Glutamatergic neuron (in vitro differentiated cells): ENCODE data around the gene ADGRE1. TPM values are rescaled to one million over a fixed set of nuclear protein-coding genes. Genes with fewer than 3 reads are reported as not detected.

ENCODE experiments used
- DNase-seq: peaks from one replicate; pipeline ENCODE4 v3.0.0; 2022
- H3K27ac Mint-ChIP-seq: one replicate; pipeline ENCODE4 v1.8.0; 2020; ENCODE audit warnings: mild to moderate bottlenecking, mixed read lengths, inconsistent platforms; ENCODE audit not compliant: unreplicated experiment
- H3K27me3 Mint-ChIP-seq: one replicate; pipeline ENCODE4 v1.8.0; 2020; ENCODE audit warnings: mild to moderate bottlenecking, moderate library complexity, mixed read lengths, inconsistent platforms; ENCODE audit not compliant: unreplicated experiment
- H3K36me3 Mint-ChIP-seq: one replicate; pipeline ENCODE4 v1.8.0; 2020; ENCODE audit warnings: mild to moderate bottlenecking, mixed read lengths, inconsistent platforms; ENCODE audit not compliant: unreplicated experiment
- H3K4me1 Mint-ChIP-seq: one replicate; pipeline ENCODE4 v1.8.0; 2020; ENCODE audit warnings: mild to moderate bottlenecking, low read depth, mixed read lengths, inconsistent platforms; ENCODE audit not compliant: unreplicated experiment
- H3K4me3 Mint-ChIP-seq: one replicate; pipeline ENCODE4 v1.8.0; 2020; ENCODE audit warnings: mild to moderate bottlenecking, mixed read lengths, inconsistent platforms; ENCODE audit not compliant: unreplicated experiment
- H3K9me3 Mint-ChIP-seq: one replicate; pipeline ENCODE4 v1.8.0; 2020; ENCODE audit warnings: mild to moderate bottlenecking, moderate library complexity, mixed read lengths, inconsistent platforms; ENCODE audit not compliant: unreplicated experiment
- total RNA-seq: library from RNA; stranded (reverse); fragmentation: NEBNext Ultra II Directional; extraction: Animal tissue kit (Norgen Biotek cat#: 25700); gene quantifications from one replicate; pipeline ENCODE4 v1.2.1, GENCODE V29; 2021; ENCODE audit not compliant: unreplicated experiment
- TF ChIP-seq, protein P1 (sequence below): fragments of 200-600 bp; sonication (generic); IDR thresholded peaks from one replicate; pipeline ENCODE4 v1.5.0; 2021; ENCODE audit not compliant: partially characterized antibody, unreplicated experiment

The ADGRE1 gene
- total RNA-seq, 1 donor from 2014 or later, result not detected

DNA sequence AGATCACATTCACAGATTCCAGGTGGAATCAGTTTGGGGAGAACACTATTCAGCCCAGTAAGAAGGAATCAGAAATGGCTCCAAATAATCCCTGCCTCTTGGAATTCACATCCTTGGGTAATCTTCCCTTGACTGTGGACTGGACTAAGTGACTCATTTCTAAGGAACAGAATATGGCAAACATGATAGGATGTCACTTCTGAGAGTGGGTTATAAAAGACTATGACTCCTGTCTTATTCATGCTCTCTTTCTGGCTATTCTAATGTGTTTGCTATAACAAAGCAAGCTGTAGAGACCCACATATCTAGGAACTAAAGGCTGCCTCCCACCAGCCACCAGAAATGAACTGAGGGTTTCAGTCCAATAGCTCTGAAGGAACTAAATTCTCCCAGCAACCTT lies 96.1 kb downstream of the ADGRE1 start:
- Mint-ChIP-seq H3K4me1 (no peaks in the 10 kb centered on the region), H3K4me3 (no peak overlapping the region), H3K27me3 (no peaks in the 10 kb centered on the region), H3K36me3 (peaks cover 7% of the 10 kb centered on the region), H3K9me3 (peaks cover 4% of the 10 kb centered on the region), H3K27ac (no peak overlapping the region)
- DNase-seq, result no peak
- TF ChIP-seq, protein P1, sequence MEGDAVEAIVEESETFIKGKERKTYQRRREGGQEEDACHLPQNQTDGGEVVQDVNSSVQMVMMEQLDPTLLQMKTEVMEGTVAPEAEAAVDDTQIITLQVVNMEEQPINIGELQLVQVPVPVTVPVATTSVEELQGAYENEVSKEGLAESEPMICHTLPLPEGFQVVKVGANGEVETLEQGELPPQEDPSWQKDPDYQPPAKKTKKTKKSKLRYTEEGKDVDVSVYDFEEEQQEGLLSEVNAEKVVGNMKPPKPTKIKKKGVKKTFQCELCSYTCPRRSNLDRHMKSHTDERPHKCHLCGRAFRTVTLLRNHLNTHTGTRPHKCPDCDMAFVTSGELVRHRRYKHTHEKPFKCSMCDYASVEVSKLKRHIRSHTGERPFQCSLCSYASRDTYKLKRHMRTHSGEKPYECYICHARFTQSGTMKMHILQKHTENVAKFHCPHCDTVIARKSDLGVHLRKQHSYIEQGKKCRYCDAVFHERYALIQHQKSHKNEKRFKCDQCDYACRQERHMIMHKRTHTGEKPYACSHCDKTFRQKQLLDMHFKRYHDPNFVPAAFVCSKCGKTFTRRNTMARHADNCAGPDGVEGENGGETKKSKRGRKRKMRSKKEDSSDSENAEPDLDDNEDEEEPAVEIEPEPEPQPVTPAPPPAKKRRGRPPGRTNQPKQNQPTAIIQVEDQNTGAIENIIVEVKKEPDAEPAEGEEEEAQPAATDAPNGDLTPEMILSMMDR, result no peak

DNA sequence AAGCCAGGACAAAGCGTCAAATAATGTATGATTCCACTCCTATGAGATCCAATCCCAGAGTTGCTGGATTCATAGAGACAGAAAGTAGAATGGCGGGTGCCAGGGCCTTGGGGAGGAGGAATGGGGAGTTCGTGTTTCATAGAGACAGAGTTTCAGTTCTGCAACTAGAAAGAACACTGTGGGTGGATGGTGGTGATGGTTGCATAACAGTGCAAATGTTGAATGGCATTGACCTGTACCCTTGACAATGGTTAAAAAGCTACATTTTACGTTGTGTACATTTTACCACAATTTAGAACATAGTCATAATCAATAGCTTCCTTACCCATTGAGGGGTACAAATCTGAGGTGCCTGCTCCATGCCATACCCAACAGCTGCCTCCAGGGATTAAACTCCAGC lies 100.5 kb downstream of the ADGRE1 start:
- no peaks in the 10 kb centered on the region for H3K4me1 Mint-ChIP-seq
- H3K27ac Mint-ChIP-seq, result no peak overlapping the region
- H3K36me3 Mint-ChIP-seq, result peaks cover 7% of the 10 kb centered on the region
- no peaks in the 10 kb centered on the region for H3K27me3 Mint-ChIP-seq
- H3K9me3 Mint-ChIP-seq, result peaks cover 13% of the 10 kb centered on the region
- DNase-seq, result no peak
- TF ChIP-seq, protein P1, result no peak
- H3K4me3 Mint-ChIP-seq, result no peak overlapping the region

DNA sequence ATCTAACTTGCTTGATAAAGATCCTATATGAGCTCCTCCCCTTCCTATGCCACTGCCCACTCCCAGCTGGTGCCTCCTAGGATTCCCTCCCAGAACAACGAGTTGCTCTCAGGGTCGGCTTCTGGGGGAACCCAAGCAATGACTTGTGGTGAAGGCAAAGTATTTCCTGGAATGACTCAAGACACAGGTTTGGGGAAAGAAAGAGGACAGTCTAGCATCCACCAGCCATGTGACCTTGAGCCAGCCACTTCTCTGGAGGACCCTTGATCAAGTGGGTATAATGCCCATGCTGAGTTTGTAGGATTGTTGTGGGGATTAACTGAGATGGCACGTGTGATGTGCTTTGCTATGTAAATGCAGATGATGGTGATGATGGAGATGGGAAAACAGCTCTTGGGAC lies 100.9 kb downstream of the ADGRE1 start:
- Mint-ChIP-seq H3K27me3 (no peaks in the 10 kb centered on the region), H3K4me1 (no peaks in the 10 kb centered on the region), H3K4me3 (no peak overlapping the region), H3K36me3 (peaks cover 7% of the 10 kb centered on the region), H3K9me3 (peaks cover 13% of the 10 kb centered on the region), H3K27ac (no peak overlapping the region)
- no peak for DNase-seq
- TF ChIP-seq, protein P1, result no peak

Other genes starting within 250 kb of the ADGRE1 start
- gene TNFSF14, start 217.4 kb upstream of the ADGRE1 start, total RNA-seq, result not detected
- gene C3, start 166.9 kb upstream of the ADGRE1 start, total RNA-seq, result 0.69 TPM
- gene GPR108, start 150.0 kb upstream of the ADGRE1 start, total RNA-seq, result 44.2 TPM
- 16.7 TPM for gene TRIP10, start 147.9 kb upstream of the ADGRE1 start, total RNA-seq
- 0.32 TPM for gene SH2D3A, start 120.1 kb upstream of the ADGRE1 start, total RNA-seq
- gene VAV1, start 114.9 kb upstream of the ADGRE1 start, total RNA-seq, result not detected
- 1.5 TPM for gene MBD3L2B, start 133.9 kb downstream of the ADGRE1 start, total RNA-seq
- not detected for gene MBD3L5, start 143.0 kb downstream of the ADGRE1 start, total RNA-seq
- not detected for gene MBD3L4, start 152.6 kb downstream of the ADGRE1 start, total RNA-seq
- gene MBD3L2, start 161.7 kb downstream of the ADGRE1 start, total RNA-seq, result 1.5 TPM
- 1.3 TPM for gene MBD3L3, start 171.1 kb downstream of the ADGRE1 start, total RNA-seq
- 13.7 TPM for gene ZNF557, start 182.1 kb downstream of the ADGRE1 start, total RNA-seq